H1 (cell line): ENCODE measurements around the gene SLX4IP. TPM values are rescaled to one million over a fixed set of nuclear protein-coding genes. Genes with fewer than 3 reads are reported as not detected.
A peak's percentile ranks its signal among the peaks of the same experiment; 100 is the strongest.

Experiments
- CTCF ChIA-PET: fragments of 300-600 bp; sonication (Branson Sonifier 250); formaldehyde crosslinking; loops from one replicate; lab custom pipeline; 2021; ENCODE audit not compliant: partially characterized antibody; lab: Charles Lee
- POLR2A ChIA-PET: fragments of 300-600 bp; sonication (Branson Sonifier 250); formaldehyde crosslinking; loops from one replicate; lab custom pipeline; 2021; ENCODE audit warnings: inconsistent platforms; ENCODE audit not compliant: partially characterized antibody; lab: Charles Lee
- DNase-seq, 2 experiments: peaks; one replicate each; pipeline versions ENCODE4 v3.0.0 to v3.0.0-alpha.2; 2010 to 2022; ENCODE audit warnings: low spot score in 2 of 2, low read depth in 1 of 2, mixed read lengths in 1 of 2
- FAIRE-seq: peaks from 2 replicates; lab custom pipeline; 2011; peaks lifted over from hg19 to GRCh38; lab: Jason Lieb, UNC
- H2AFZ ChIP-seq: 2 replicates; pipeline ENCODE4 v1.8.1; 2012; ENCODE audit warnings: low read length, inconsistent platforms
- H2AK5ac ChIP-seq: 2 replicates; pipeline ENCODE4 v1.6.1; 2013; ENCODE audit warnings: low read depth, low read length
- H2BK120ac ChIP-seq: replicated peaks from 2 replicates; pipeline ENCODE3; 2013; ENCODE audit warnings: low read depth, low read length, inconsistent platforms
- H2BK12ac ChIP-seq: 2 replicates; pipeline ENCODE4 v1.6.1; 2013; ENCODE audit warnings: low read depth, low read length
- H2BK15ac ChIP-seq: 2 replicates; pipeline ENCODE4 v1.6.1; 2013; ENCODE audit warnings: low read length
- H2BK20ac ChIP-seq: 2 replicates; pipeline ENCODE4 v1.6.1; 2013; ENCODE audit warnings: low read length
- H2BK5ac ChIP-seq: 2 replicates; pipeline ENCODE4 v1.6.1; 2013; ENCODE audit warnings: low read depth, low read length
- H3K14ac ChIP-seq: 2 replicates; pipeline ENCODE4 v1.6.1; 2013; ENCODE audit warnings: inconsistent platforms; ENCODE audit not compliant: insufficient read length
- H3K18ac ChIP-seq: 2 replicates; pipeline ENCODE4 v1.6.1; 2013; ENCODE audit warnings: low read length; ENCODE audit errors: extremely low read depth
- H3K23ac ChIP-seq: 2 replicates; pipeline ENCODE4 v1.6.1; 2013; ENCODE audit warnings: inconsistent platforms; ENCODE audit not compliant: insufficient read length
- H3K23me2 ChIP-seq: 2 replicates; pipeline ENCODE4 v1.6.1; 2013; ENCODE audit warnings: low read depth, low read length
- H3K27ac ChIP-seq: 2 replicates; pipeline ENCODE4 v1.6.1; 2011; ENCODE audit warnings: low read depth, low read length, inconsistent platforms
- H3K27me3 ChIP-seq, 4 experiments: replicated peaks in 1 of 4; 1 replicate in 1 of 4; 2 replicates in 3 of 4; pipeline versions ENCODE4 v1.6.1 to v1.8.1; 2011 to 2013; ENCODE audit warnings: low read length in 3 of 4, mild to moderate bottlenecking in 3 of 4, inconsistent platforms in 2 of 4, mixed read lengths in 2 of 4, moderate library complexity in 1 of 4; ENCODE audit not compliant: control insufficient read depth in 3 of 4, insufficient read depth in 3 of 4; ENCODE audit errors: extremely low read depth in 1 of 4
- H3K36me3 ChIP-seq, 4 experiments: 2 replicates each; pipeline versions ENCODE4 v1.6.1 to v1.8.1; 2011 to 2013; ENCODE audit warnings: mild to moderate bottlenecking in 4 of 4, low read length in 3 of 4, moderate library complexity in 2 of 4, control low read depth in 1 of 4, inconsistent platforms in 1 of 4; ENCODE audit not compliant: insufficient read depth in 4 of 4, control insufficient read depth in 2 of 4
- H3K4ac ChIP-seq: replicated peaks from 2 replicates; pipeline ENCODE3; 2013; ENCODE audit warnings: low read length, low read depth, mixed read lengths, inconsistent platforms; ENCODE audit not compliant: insufficient read length
- H3K4me1 ChIP-seq, 4 experiments: replicated peaks in 1 of 4; 1 replicate in 1 of 4; 2 replicates in 3 of 4; pipeline versions ENCODE4 v1.6.1 to v1.8.1; 2011 to 2013; ENCODE audit warnings: low read length in 3 of 4, inconsistent platforms in 2 of 4, mixed read lengths in 1 of 4; ENCODE audit not compliant: insufficient read depth in 4 of 4, control insufficient read depth in 3 of 4
- H3K4me2 ChIP-seq, 2 experiments: 2 replicates each; pipeline versions ENCODE4 v1.6.1 to v1.8.1; 2011 to 2013; ENCODE audit warnings: low read depth in 2 of 2, low read length in 2 of 2, control low read depth in 1 of 2, inconsistent platforms in 1 of 2, mild to moderate bottlenecking in 1 of 2; ENCODE audit not compliant: insufficient read depth in 1 of 2
- H3K4me3 ChIP-seq, 4 experiments: fragments of 200-600, 300-600 bp in 1 of 4; sonication (generic), shearing (Covaris generic), sonication (Bioruptor Twin) in 1 of 4; 2 replicates each; pipeline versions ENCODE4 v1.5.1 to v1.8.1; 2011 to 2016; ENCODE audit warnings: low read length in 4 of 4, low read depth in 3 of 4, control low read depth in 2 of 4, inconsistent platforms in 2 of 4, mild to moderate bottlenecking in 2 of 4, mixed read lengths in 1 of 4, moderate library complexity in 1 of 4; ENCODE audit not compliant: insufficient read depth in 2 of 4; ENCODE audit errors: extremely low read depth in 1 of 4
- H3K56ac ChIP-seq: replicated peaks from 2 replicates; pipeline ENCODE3; 2013; ENCODE audit warnings: low read depth, mild to moderate bottlenecking, mixed read lengths, low read length, inconsistent platforms; ENCODE audit not compliant: insufficient read length
- H3K79me1 ChIP-seq: 2 replicates; pipeline ENCODE4 v1.6.1; 2013; ENCODE audit warnings: low read depth, low read length, control low read depth
- H3K79me2 ChIP-seq, 2 experiments: 2 replicates each; pipeline versions ENCODE4 v1.6.1 to v1.8.1; 2012 to 2013; ENCODE audit warnings: low read length in 2 of 2, mild to moderate bottlenecking in 2 of 2, inconsistent platforms in 1 of 2; ENCODE audit not compliant: insufficient read depth in 2 of 2, control insufficient read depth in 1 of 2
- H3K9ac ChIP-seq, 4 experiments: replicated peaks in 1 of 4; 1 replicate in 1 of 4; 2 replicates in 3 of 4; pipeline versions ENCODE4 v1.6.1 to v1.8.1; 2011 to 2013; ENCODE audit warnings: low read depth in 3 of 4, low read length in 3 of 4, control low read depth in 2 of 4, mild to moderate bottlenecking in 2 of 4, moderate library complexity in 2 of 4, inconsistent platforms in 1 of 4; ENCODE audit errors: extremely low read depth in 1 of 4
- H3K9me3 ChIP-seq, 2 experiments: 2 replicates each; pipeline versions ENCODE4 v1.6.1 to v1.8.1; 2012 to 2013; ENCODE audit warnings: mild to moderate bottlenecking in 2 of 2, moderate library complexity in 2 of 2, control low read depth in 1 of 2, inconsistent platforms in 1 of 2, low read depth in 1 of 2, low read length in 1 of 2, mixed read lengths in 1 of 2; ENCODE audit not compliant: insufficient read depth in 2 of 2
- H4K20me1 ChIP-seq, 2 experiments: replicated peaks in 1 of 2; 2 replicates each; pipeline versions ENCODE3 to v1.8.1; 2011 to 2013; ENCODE audit warnings: inconsistent platforms in 2 of 2, low read length in 2 of 2, mild to moderate bottlenecking in 1 of 2; ENCODE audit not compliant: insufficient read depth in 2 of 2, control insufficient read depth in 1 of 2
- H4K5ac ChIP-seq: 2 replicates; pipeline ENCODE4 v1.6.1; 2013; ENCODE audit warnings: low read length, low read depth, mixed read lengths, inconsistent platforms; ENCODE audit not compliant: insufficient read length
- H4K8ac ChIP-seq: 2 replicates; pipeline ENCODE4 v1.8.0; 2013; ENCODE audit warnings: mild to moderate bottlenecking, moderate library complexity, low read length, inconsistent platforms; ENCODE audit not compliant: insufficient read depth; ENCODE audit errors: extremely low read depth
- H4K91ac ChIP-seq: replicated peaks from 2 replicates; pipeline ENCODE3; 2013; ENCODE audit warnings: low read length, mixed read lengths, inconsistent platforms; ENCODE audit not compliant: insufficient read length
- CBX8 ChIP-seq: fragments of 300-800, 300-1000 bp; sonication (generic); IDR thresholded peaks from 2 replicates; pipeline ENCODE4 v1.7.1; 2016; ENCODE audit warnings: low read depth, low read length, borderline replicate concordance
- HDAC2 ChIP-seq, 2 experiments: fragments of 300-600 bp in 1 of 2; sonication (generic) in 1 of 2; IDR thresholded peaks; 2 replicates each; pipeline ENCODE4 v1.6.1; 2011 to 2012; ENCODE audit warnings: low read depth in 2 of 2, low read length in 2 of 2, mild to moderate bottlenecking in 2 of 2, moderate library complexity in 2 of 2, borderline replicate concordance in 1 of 2, inconsistent platforms in 1 of 2
- POLR2A ChIP-seq, 2 experiments: IDR thresholded peaks; 1 replicate in 1 of 2; 2 replicates in 1 of 2; pipeline ENCODE4 v1.6.1; 2011; ENCODE audit warnings: low read depth in 2 of 2, low read length in 2 of 2, mild to moderate bottlenecking in 2 of 2; ENCODE audit errors: control extremely low read depth in 1 of 2
- TEAD4 ChIP-seq: IDR thresholded peaks from 2 replicates; pipeline ENCODE4 v1.6.1; 2012; ENCODE audit warnings: low read depth, low read length, inconsistent platforms, mixed read lengths
- WGBS, 2 experiments: shearing (Covaris generic) in 1 of 2; methylation state at CpG; one replicate each; pipeline versions ENCODE4 v1.1.6 to v1.1.7; 2013 to 2015; ENCODE audit warnings: low lambda C conversion rate in 2 of 2, mixed read lengths in 2 of 2, inconsistent platforms in 1 of 2, low coverage in 1 of 2, missing lambda C conversion rate in 1 of 2; ENCODE audit not compliant: insufficient replicate concordance in 2 of 2, insufficient coverage in 1 of 2, insufficient read length in 1 of 2; ENCODE audit errors: extremely low coverage in 1 of 2, missing lambda C conversion rate in 1 of 2; 5-methylcytosine and 5-hydroxymethylcytosine counted together
- polyA plus RNA-seq, 7 experiments: library from polyadenylated mRNA; depleted of rRNA in 3 of 7; stranded (reverse) in 5 of 7; unstranded in 2 of 7; fragments of >200 nt in 5 of 7; fragments of 200-250 nt in 2 of 7; gene quantifications; 1 replicate in 5 of 7; 2 replicates in 1 of 7; 4 replicates in 1 of 7; pipeline versions ENCODE4 v1.2.1 to v1.2.3, GENCODE V29; 2011 to 2013; ENCODE audit warnings: missing spikeins in 2 of 7, mixed read lengths in 2 of 7
- total RNA-seq: library from RNA; stranded (reverse); fragmentation: NEBNext Ultra II Directional; extraction: Animal tissue kit (Norgen Biotek cat#: 25700); gene quantifications from 2 replicates; pipeline ENCODE4 v1.2.1, GENCODE V29; 2021

Gene SLX4IP
- total and polyA plus RNA-seq, 2 of the 8 experiments (the other 6 are each of a cell fraction or from before 2014, with no cell fraction given) = 2.4 to 8.7 TPM

GRCh38 chr20:10466325-10466724 lies 31.2 kb downstream of the SLX4IP start:
- Histone ChIP-seq H2AK5ac (no peak overlapping the region), H2BK120ac (no peak overlapping the region), H3K9ac (no peak overlapping the region; a peak in 1 of 7 replicates), H2BK12ac (peak overlapping the region; percentile 32; the same call in 1 of the 2 replicates), H2BK15ac (no peak overlapping the region), H4K8ac (no peak overlapping the region), H2BK5ac (no peak overlapping the region), H3K4me2 (peak overlapping the region; percentile 35 to 36; a peak in 3 of 4 replicates), H3K56ac (no peak overlapping the region), H3K4me1 (peaks cover 0 to 26% (median 22%) of the 10 kb centered on the region in 4 experiments; a peak in 5 of 7 replicates), H3K79me1 (no peaks in the 10 kb centered on the region), H2AFZ (no peak overlapping the region), H3K18ac (no peak overlapping the region), H4K20me1 (no peaks in the 10 kb centered on the region), H3K23me2 (no peaks in the 10 kb centered on the region), H3K9me3 (peaks cover 0 to 5% of the 10 kb centered on the region in 2 experiments; a peak in 1 of 4 replicates), H3K4ac (no peak overlapping the region), H3K27me3 (no peaks in the 10 kb centered on the region), H2BK20ac (no peak overlapping the region), H3K36me3 (peaks cover 0 to 3% (median under 1%) of the 10 kb centered on the region in 4 experiments; a peak in 2 of 8 replicates), H4K5ac (no peak overlapping the region), H3K14ac (no peak overlapping the region), H3K23ac (no peak overlapping the region), H4K91ac (no peak overlapping the region), H3K27ac (peak overlapping the region; percentile 57; the same call in 1 of the 2 replicates), H3K4me3 (peak overlapping the region in 1 of 4 experiments; percentile 30; a peak in 1 of 8 replicates), H3K79me2 (peaks cover 0 to 13% of the 10 kb centered on the region in 2 experiments; a peak in 3 of 4 replicates)
- FAIRE-seq (peak; percentile 52), DNase-seq (peak in 1 of 2 experiments; percentile 38)
- ChIA-PET POLR2A (interaction anchor here (2.5 kb wide), 1 partner anchor 32 kb away, joined by 10 read pairs; the partner anchor contains the start of genes MKKS and SLX4IP), CTCF (interaction anchor here (1.1 to 3.6 kb wide), 5 partner anchors 12 to 169 kb away, joined by 3 to 26 read pairs (median 4); no protein-coding TSS in a partner anchor)
- TF ChIP-seq HDAC2 (IDR thresholded peaks at IDR 0.05; ENCODE audit: borderline replicate concordance in 1 of 2, low read depth in 2 of 2, low read length in 2 of 2) = peak in 1 of 2 experiments; percentile 48; a peak in 1 of 4 replicates
- no peak for TF ChIP-seq CBX8
- peak; percentile 85 for TF ChIP-seq TEAD4
- 0 out of 3 replicates have a peak, but pooled peaks of 1 of the 2 experiments have one; percentile 27 for TF ChIP-seq POLR2A (IDR thresholded peaks at IDR 0.05; ENCODE audit: control extremely low read depth in 1 of 2, low read depth in 2 of 2, low read length in 2 of 2)
- WGBS, 2 experiments = 3% methylated on average over 4 of the region's 4 CpGs; no CpG with 5 or more reads in 1 of the 2 experiments
